GM20431 (cell line): ENCODE results near the gene MDFIC2.

Experiments used
- in situ Hi-C: fragments of 300-500 bp; cut with MseI, MboI; formaldehyde crosslinking; loops from one replicate; pipeline ENCODE4 v1.15.0; 2020; ENCODE audit warnings: low sequenced_read_pairs; ENCODE audit not compliant: unreplicated experiment

Gene MDFIC2

DNA sequence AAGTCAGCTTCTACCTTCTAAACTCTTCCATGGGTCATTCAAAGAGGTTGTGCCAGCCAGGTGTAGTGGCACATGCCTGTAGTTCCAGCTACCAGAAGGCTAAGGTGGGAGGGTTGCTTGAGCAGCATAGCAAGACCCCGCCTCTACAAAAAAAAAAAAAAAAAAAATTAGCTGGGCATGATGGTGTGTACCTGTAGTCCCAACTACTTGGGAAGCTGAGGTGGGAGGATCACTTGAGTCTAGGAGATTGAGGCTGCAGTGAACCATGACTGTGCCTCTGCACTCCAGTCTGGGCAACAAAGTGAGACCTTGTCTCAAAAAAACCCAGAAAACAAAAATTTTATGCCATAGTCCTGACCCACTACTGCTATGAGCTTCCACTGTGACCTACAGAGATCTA lies 126.8 kb downstream of the MDFIC2 start:
- in situ Hi-C loops, result no loop called here

DNA sequence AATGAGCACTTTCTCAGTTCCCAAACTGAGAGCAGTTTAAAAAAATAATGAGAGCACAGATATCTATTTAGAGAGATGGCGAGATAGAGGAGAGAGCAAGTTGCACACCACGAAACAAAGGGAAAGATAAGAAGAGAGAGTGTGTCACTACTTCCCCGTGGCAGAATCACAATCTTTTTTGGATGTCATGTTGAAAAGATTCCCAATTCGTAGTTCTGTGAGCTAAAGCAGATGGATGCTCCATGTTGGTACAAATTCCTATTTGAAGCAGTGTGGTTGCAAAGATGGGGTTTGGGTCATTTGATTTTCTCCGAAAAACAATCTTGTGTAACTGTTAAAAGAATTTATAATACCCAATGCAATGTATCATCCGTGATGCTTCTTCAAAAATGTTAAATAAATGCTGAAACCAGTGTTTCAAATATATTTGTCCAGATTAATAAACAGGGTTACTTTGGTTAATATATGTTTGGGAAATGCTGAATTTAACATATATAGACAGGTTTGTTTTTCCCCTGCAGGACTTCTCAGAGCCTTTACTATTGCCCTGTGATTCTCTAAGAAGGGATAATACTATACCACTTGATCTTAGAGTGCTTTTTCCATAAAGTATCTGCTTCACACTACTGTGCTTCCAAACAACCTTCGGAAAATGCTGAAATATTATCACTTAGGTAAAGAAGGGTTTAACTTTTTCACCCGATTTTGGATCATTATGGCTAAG lies 128.5 kb downstream of the MDFIC2 start:
- in situ Hi-C loops, result no loop called here

DNA sequence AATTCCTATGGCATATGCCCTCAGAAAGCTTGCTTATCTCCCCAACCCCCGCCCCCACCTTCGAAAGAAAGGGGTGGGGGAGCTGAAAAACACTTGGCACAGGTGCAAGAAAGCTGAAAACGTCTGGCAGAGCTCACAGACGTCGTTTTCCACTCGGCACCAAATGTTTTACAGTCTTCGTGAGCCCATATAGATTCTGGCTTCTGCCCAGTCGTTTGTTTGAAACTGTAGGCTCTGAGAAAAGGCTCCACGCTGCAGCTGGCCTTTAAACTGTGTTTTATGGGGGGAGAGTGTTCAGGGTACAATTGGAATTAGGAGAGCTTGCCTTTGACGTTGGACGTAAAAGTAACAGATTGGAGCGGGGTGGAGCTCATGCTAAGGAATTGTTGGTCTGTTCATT lies 130.3 kb downstream of the MDFIC2 start:
- in situ Hi-C loops, result no loop called here

DNA sequence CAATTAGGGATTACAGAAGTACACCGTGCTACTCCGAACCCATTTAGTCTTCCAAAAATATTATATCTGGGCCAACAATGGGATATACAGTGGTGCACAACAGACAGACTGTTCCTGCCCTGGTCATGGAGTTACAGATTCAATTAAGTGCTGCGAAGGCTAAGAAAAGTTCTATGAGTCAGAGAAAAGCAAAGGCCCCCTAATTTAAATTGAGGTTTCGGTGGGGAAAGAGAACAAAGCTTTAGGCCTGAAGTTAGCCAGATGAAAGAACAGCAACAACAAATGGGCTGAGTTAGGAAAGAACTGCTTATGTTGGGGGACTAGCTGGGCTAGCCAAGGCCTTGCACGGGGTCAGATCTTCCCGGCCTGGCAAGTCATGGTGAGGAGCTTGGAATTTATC lies 131.8 kb downstream of the MDFIC2 start:
- in situ Hi-C loops, result no loop called here

DNA sequence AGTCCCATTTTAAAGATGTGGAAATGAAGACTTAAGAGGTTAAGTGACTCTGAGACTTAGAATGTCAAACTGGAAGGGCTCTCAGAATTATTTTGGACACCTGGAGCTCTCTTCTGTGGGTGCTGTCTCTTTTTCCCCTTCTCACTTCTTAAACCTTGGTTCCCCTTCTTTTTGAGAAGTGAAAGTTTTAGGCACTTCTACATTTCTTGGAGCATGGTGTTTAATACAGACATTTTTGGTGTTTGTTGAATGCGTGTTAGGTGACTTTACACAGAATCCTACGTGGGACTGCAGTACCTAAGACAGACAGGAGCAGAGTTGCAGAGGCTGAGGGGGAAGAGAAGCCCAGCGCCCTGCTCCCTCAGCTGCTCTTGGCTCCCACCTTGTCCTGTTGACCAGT lies 133.3 kb downstream of the MDFIC2 start:
- in situ Hi-C loops, result no loop called here

DNA sequence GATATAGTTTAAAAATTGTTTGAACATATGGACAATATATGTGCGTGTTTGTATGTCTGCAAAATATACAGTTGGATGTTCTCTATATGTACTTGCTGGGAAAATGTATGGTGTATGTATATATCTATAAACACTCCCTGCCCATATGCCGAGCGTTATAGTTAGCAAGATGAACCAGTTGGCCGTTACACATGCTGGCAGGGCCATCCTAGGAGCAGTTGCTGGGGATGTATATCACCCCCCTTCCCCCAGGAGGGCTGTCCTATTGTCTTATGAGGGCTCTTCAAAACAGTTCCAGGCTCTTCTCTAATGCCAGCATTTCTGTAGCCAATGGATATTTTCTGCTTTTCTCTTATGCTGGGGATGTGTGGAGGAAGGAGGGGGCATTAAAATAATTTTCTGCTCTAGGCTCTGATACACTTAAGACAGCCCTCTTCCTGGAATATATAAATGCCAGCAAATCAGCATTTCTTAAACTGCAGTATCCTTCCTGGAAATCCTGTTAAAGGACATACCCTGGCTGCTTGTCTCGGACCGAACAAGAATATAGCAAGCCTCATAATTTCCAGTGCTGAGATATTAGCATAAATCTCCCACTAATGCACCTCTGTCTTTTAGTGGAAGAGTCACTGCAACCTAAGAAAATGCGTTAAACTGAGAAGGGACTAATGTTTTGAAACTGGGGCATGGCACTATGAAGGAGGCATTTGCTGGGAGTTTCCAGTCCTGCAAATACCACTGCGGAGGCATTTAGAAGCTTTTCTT lies 134.4 kb downstream of the MDFIC2 start:
- in situ Hi-C loops, result no loop called here

DNA sequence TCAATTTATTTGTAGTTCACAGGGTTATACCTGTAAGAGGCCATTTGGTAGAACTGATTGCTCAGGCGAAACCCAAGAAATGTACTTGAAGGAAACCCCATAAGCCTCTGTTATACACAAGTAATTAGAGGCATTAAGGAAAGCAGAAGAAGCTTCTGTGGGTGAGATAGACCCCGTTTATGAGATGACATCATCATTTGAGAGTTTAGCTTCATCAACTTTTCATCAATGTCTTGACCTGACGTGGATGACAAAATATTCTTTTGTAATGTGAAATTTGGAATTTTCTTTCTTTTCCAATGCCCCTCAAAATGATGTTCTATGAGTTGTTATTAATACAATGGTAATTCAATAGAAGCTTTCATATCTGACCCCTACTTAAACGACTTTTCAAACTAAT lies 136.2 kb downstream of the MDFIC2 start:
- in situ Hi-C loops, result no loop called here

DNA sequence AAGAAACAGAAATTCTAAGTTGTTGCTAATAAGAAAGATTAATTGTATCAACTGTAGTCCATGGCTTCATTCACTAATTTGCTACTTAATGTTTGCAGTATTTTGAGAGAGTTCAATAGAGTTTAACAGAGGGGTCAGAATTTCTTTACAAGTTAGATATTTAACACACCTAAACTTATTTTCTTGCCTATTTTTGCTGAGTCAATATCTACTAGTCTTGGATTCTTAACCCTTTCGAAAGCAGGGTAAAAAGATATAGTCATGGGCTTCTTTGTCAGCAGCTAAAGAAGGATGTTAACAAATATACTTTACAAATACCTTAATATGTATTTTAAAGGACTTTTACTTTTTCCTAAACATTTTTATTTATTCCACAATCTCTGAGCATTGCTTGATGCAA lies 155.6 kb downstream of the MDFIC2 start:
- in situ Hi-C loops, result no loop called here

DNA sequence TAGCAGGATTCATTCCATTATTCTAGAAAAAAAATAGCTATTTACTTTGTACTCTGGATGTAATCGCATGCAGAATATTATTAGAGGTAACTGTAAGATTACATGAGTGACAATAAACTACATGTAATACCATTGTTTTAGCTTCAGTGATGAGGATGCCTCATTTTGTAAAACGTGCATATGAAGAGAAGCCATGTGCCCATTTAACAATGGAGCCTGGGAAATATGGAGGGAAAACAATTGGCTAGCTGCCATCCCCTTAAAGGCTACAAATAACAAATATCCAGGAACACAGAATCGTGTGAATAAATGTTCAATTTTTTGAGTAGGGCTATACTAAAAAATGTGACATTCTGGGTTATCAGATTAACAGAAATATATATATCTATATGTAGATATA lies 161.8 kb downstream of the MDFIC2 start:
- in situ Hi-C loops, result no loop called here

DNA sequence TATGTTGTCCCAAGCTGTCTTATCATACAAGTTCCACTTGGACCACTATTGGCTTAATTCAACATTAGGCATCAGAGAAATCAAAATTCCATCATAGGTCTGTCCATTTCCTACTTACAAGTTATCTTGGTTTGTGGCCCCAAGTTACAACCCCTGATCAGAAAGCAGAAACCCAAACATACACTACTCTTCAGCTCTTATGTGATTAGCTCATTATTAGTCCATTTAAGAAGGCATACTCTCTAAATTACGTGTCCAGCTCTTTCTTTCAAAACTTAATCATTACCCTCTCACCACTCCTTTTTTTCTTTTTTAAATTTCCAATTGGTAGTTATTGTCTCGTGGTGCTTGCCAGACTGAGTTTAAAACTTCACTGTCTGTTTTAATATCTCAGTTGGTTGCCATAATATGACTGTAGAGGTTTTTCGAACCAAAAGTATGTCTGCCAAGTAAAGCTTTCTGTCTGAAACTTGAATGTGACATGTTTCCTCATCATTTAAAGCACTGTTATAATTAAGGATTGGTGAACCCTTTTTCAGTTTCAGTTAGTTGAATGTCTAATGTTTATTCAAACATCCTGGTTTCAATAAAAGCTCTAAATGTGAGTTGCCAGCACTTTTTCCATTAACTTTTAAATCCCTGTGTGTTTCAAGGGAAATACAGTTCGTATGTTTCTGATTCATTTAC lies 162.6 kb downstream of the MDFIC2 start:
- in situ Hi-C loops, result no loop called here
